Hepatocyte (in vitro differentiated cells): ENCODE measurements around the gene RPGRIP1L. TPM values are rescaled to one million over a fixed set of nuclear protein-coding genes. Genes with fewer than 3 reads are reported as not detected.

Experiments
- DNase-seq: peaks from one replicate; pipeline ENCODE4 v3.0.0-alpha.2; 2016; ENCODE audit warnings: low spot score
- H2AFZ ChIP-seq: fragments of 200-600 bp; sonication (generic); 2 replicates; pipeline ENCODE4 v1.6.0; 2016; ENCODE audit warnings: antibody characterized with exemption, mild to moderate bottlenecking
- H3K27ac ChIP-seq: fragments of 200-600 bp; sonication (generic); 2 replicates; pipeline ENCODE4 v1.5.1; 2016; ENCODE audit warnings: mild to moderate bottlenecking
- H3K27me3 ChIP-seq: fragments of 200-600 bp; sonication (generic); 2 replicates; pipeline ENCODE4 v1.6.1; 2016
- H3K36me3 ChIP-seq: fragments of 200-600 bp; sonication (generic); replicated peaks from 2 replicates; pipeline ENCODE4 v1.5.1; 2016; ENCODE audit warnings: low read depth; ENCODE audit not compliant: insufficient read depth
- H3K4me1 ChIP-seq: fragments of 200-600 bp; sonication (generic); 2 replicates; pipeline ENCODE4 v1.5.1; 2016; ENCODE audit warnings: mild to moderate bottlenecking, moderate library complexity; ENCODE audit not compliant: insufficient read depth
- H3K4me2 ChIP-seq: fragments of 200-600 bp; sonication (generic); 2 replicates; pipeline ENCODE4 v1.6.0; 2016
- H3K4me3 ChIP-seq: fragments of 200-600 bp; sonication (generic); 2 replicates; pipeline ENCODE4 v1.5.1; 2016; ENCODE audit warnings: mild to moderate bottlenecking
- H3K79me2 ChIP-seq: fragments of 200-600 bp; sonication (generic); 2 replicates; pipeline ENCODE4 v1.6.0; 2017; ENCODE audit warnings: mild to moderate bottlenecking
- H3K9me2 ChIP-seq: fragments of 200-600 bp; sonication (generic); replicated peaks from 2 replicates; pipeline ENCODE4 v1.6.0; 2017; ENCODE audit warnings: mild to moderate bottlenecking; ENCODE audit not compliant: insufficient read depth
- H3K9me3 ChIP-seq: fragments of 200-600 bp; sonication (generic); 2 replicates; pipeline ENCODE4 v1.5.1; 2016; ENCODE audit warnings: low read depth, mild to moderate bottlenecking
- H4K20me1 ChIP-seq: fragments of 200-600 bp; sonication (generic); 2 replicates; pipeline ENCODE4 v1.6.0; 2016; ENCODE audit warnings: mild to moderate bottlenecking; ENCODE audit not compliant: insufficient read depth, poor library complexity, severe bottlenecking
- EZH2 ChIP-seq: fragments of 200-600 bp; sonication (generic); IDR thresholded peaks from 2 replicates; pipeline ENCODE4 v1.6.1; 2016; ENCODE audit warnings: antibody characterized with exemption, mild to moderate bottlenecking, borderline replicate concordance
- EZH2phosphoT487 ChIP-seq: fragments of 200-600 bp; sonication (generic); IDR thresholded peaks from one replicate; pipeline ENCODE4 v1.6.1; 2018; ENCODE audit warnings: antibody characterized with exemption, mild to moderate bottlenecking, low read depth, moderate library complexity; ENCODE audit not compliant: unreplicated experiment, severe bottlenecking
- WGBS: methylation state at CpG from one replicate; pipeline ENCODE4 v1.1.6; 2016; ENCODE audit warnings: low lambda C conversion rate; ENCODE audit errors: missing lambda C conversion rate; 5-methylcytosine and 5-hydroxymethylcytosine counted together
- polyA plus RNA-seq: library from polyadenylated mRNA; unstranded; fragments of >200 nt; fragmentation: Nextera tagmentation; extraction: Ambion mirVana; gene quantifications from 2 replicates; pipeline ENCODE4 v1.2.1, GENCODE V29; 2016
- total RNA-seq: library from RNA; depleted of rRNA; stranded (reverse); fragments of >200 nt; gene quantifications from 2 replicates; pipeline ENCODE4 v1.2.3, GENCODE V29; 2014
- TF ChIP-seq, protein P1 (sequence below): fragments of 200-600 bp; sonication (generic); IDR thresholded peaks from 2 replicates; pipeline ENCODE4 v1.5.1; 2016; ENCODE audit warnings: antibody characterized with exemption, mild to moderate bottlenecking; ENCODE audit not compliant: poor library complexity

Gene RPGRIP1L
- total and polyA plus RNA-seq, 2 experiments from 2014 or later, result 5.8 to 9.5 TPM

DNA sequence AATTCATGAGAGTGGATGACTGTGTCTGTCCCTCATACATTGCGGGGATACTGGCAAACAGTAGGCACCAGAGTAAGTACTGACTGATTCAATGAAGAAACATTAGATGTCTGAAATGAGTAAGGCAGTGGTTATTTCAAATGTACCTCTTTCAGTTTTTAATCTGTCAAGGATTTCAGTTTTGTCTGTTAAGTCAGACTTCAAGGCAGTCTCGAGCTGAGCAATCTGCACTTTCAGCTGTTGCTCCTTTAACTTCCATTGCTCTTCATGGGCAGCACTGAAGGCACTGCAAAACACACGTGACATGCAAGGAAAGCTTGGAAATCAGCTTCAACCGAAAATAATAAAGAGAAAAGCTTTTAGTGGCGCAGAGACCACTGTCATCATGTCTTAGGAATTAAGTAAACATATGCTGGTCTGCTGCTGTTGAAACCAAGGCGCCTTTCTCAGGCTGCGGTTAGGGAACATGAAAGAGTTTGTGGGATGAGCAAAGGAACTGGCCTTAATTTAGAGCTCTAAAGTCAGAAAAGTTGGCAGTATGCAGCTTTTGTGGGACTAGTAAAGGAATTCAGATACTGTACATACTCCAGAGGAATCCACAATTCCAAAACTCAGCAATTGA, 38.8 kb downstream of the RPGRIP1L start:
- no peak overlapping the region for H3K4me3 ChIP-seq
- DNase-seq, result peak; percentile 18
- WGBS, result 48% methylated on average over 7 of the region's 7 CpGs
- no peaks in the 10 kb centered on the region for H3K36me3 ChIP-seq
- TF ChIP-seq EZH2 (no peak), EZH2phosphoT487 (no peak)
- TF ChIP-seq, protein P1, sequence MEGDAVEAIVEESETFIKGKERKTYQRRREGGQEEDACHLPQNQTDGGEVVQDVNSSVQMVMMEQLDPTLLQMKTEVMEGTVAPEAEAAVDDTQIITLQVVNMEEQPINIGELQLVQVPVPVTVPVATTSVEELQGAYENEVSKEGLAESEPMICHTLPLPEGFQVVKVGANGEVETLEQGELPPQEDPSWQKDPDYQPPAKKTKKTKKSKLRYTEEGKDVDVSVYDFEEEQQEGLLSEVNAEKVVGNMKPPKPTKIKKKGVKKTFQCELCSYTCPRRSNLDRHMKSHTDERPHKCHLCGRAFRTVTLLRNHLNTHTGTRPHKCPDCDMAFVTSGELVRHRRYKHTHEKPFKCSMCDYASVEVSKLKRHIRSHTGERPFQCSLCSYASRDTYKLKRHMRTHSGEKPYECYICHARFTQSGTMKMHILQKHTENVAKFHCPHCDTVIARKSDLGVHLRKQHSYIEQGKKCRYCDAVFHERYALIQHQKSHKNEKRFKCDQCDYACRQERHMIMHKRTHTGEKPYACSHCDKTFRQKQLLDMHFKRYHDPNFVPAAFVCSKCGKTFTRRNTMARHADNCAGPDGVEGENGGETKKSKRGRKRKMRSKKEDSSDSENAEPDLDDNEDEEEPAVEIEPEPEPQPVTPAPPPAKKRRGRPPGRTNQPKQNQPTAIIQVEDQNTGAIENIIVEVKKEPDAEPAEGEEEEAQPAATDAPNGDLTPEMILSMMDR, result no peak
- no peaks in the 10 kb centered on the region for H3K9me2 ChIP-seq
- H3K79me2 ChIP-seq, result no peaks in the 10 kb centered on the region
- no peaks in the 10 kb centered on the region for H3K9me3 ChIP-seq
- no peaks in the 10 kb centered on the region for H3K4me1 ChIP-seq
- H3K27me3 ChIP-seq, result no peaks in the 10 kb centered on the region
- no peak overlapping the region for H3K27ac ChIP-seq
- H4K20me1 ChIP-seq, result no peaks in the 10 kb centered on the region
- H3K4me2 ChIP-seq, result peak overlapping the region; percentile 39
- H2AFZ ChIP-seq, result no peak overlapping the region

DNA sequence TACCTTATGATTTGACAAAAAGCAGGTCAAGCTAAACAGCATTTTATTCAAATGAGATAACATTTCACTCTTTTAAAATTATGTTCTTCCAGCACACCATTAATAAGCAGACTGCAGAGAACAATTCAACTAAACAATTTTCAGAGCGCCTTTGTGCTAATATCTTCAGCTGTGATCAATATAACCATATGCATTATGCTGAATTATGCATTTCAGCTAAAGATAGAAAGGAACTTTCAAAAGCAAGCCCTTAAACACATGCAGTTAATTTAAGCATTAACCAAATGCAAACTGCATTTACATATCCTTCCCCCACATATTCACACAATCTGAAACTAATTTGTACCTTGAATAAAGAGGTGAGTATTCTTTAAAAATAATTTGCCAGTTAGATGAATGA, 41.6 kb downstream of the RPGRIP1L start:
- no peak for DNase-seq
- Histone ChIP-seq H3K4me1 (no peaks in the 10 kb centered on the region), H3K27ac (no peak overlapping the region), H3K9me2 (no peaks in the 10 kb centered on the region), H3K79me2 (no peaks in the 10 kb centered on the region), H2AFZ (no peak overlapping the region), H3K36me3 (no peaks in the 10 kb centered on the region), H3K27me3 (no peaks in the 10 kb centered on the region), H4K20me1 (no peaks in the 10 kb centered on the region), H3K9me3 (no peaks in the 10 kb centered on the region), H3K4me3 (no peak overlapping the region), H3K4me2 (no peak overlapping the region)
- 93% methylated on average over 1 of the region's 1 CpG for WGBS
- TF ChIP-seq EZH2, result no peak
- TF ChIP-seq, protein P1, result no peak
- no peak for TF ChIP-seq EZH2phosphoT487

DNA sequence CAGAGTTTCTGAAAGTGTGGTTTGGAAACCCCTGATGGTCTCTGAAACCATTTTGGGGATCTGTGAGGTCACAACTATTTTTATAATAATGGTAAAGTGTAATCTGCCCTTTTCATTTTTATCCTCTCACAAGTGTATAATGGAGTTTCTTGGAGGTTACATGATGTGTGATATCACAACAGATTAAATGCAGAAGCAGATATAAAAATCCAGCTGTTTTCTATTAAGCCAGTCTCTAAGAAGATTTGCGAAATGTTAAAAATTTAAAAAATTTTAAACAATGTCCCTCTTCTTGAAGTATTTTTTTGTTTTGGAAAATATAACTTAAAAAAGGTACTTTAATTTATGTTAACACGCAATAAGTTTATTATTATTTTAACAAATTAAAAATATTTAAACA, 48.7 kb downstream of the RPGRIP1L start:
- Histone ChIP-seq H3K4me3 (no peak overlapping the region), H4K20me1 (no peaks in the 10 kb centered on the region), H3K27ac (no peak overlapping the region), H2AFZ (no peak overlapping the region), H3K36me3 (no peaks in the 10 kb centered on the region), H3K4me2 (no peak overlapping the region), H3K9me2 (no peaks in the 10 kb centered on the region), H3K9me3 (no peaks in the 10 kb centered on the region), H3K79me2 (no peaks in the 10 kb centered on the region), H3K4me1 (no peaks in the 10 kb centered on the region), H3K27me3 (no peaks in the 10 kb centered on the region)
- no peak for DNase-seq
- WGBS, result 94% methylated on average over 2 of the region's 2 CpGs
- TF ChIP-seq, protein P1, result no peak
- TF ChIP-seq EZH2, result no peak
- no peak for TF ChIP-seq EZH2phosphoT487

DNA sequence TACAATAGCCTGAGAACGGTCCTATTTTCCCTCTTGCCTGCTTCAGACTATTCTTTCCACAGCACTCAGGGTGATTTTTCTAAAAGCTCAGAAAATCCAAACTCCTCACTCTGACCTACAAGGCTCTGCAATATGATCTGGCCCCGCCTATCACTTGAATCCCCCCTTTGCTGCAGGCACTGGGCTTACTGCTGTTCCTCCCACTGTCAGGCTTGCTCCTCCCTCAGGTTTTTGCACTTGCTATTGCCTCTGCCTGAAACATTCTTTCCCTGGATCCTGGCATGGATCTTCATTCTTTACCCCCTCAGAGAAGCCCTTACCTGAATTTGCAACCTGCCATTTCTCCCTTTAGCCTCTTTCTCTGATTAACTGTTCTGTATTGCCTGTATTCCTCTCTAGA, 52.3 kb downstream of the RPGRIP1L start:
- H3K27me3 ChIP-seq, result no peaks in the 10 kb centered on the region
- H3K79me2 ChIP-seq, result no peaks in the 10 kb centered on the region
- no peaks in the 10 kb centered on the region for H4K20me1 ChIP-seq
- no peaks in the 10 kb centered on the region for H3K36me3 ChIP-seq
- DNase-seq, result no peak
- no peak overlapping the region for H3K4me3 ChIP-seq
- H3K9me2 ChIP-seq, result no peaks in the 10 kb centered on the region
- no peak overlapping the region for H2AFZ ChIP-seq
- WGBS, result 65% methylated on average over 2 of the region's 2 CpGs
- no peaks in the 10 kb centered on the region for H3K9me3 ChIP-seq
- no peaks in the 10 kb centered on the region for H3K4me1 ChIP-seq
- no peak for TF ChIP-seq EZH2phosphoT487
- TF ChIP-seq, protein P1, result no peak
- no peak for TF ChIP-seq EZH2
- no peak overlapping the region for H3K4me2 ChIP-seq
- no peak overlapping the region for H3K27ac ChIP-seq
